GM12878 (cell line): ENCODE results near the gene C22orf15.

Experiments
- BRCA1 ChIP-seq: IDR thresholded peaks from 2 replicates; pipeline ENCODE4 v1.6.1; 2011; ENCODE audit warnings: low read depth, low read length, improper control_type of control experiment
- CEBPB ChIP-seq, 2 experiments: fragments of 150-350 bp in 1 of 2; IDR thresholded peaks; 2 replicates each; pipeline ENCODE4 v1.6.1; 2012 to 2014; ENCODE audit warnings: low read depth in 2 of 2, low read length in 2 of 2, borderline replicate concordance in 1 of 2, inconsistent platforms in 1 of 2
- EED ChIP-seq: sonication (generic); IDR thresholded peaks from 2 replicates; pipeline ENCODE4 v1.6.1; 2016; ENCODE audit warnings: antibody characterized with exemption, low read depth
- EZH2 ChIP-seq: IDR thresholded peaks from 2 replicates; pipeline ENCODE4 v1.6.1; 2012; ENCODE audit warnings: low read depth, mild to moderate bottlenecking, control low read depth, inconsistent platforms, low read length, borderline replicate concordance; ENCODE audit not compliant: control insufficient read depth
- LARP7 ChIP-seq: fragments of 450-650 bp; IDR thresholded peaks from 2 replicates; pipeline ENCODE4 v1.6.1; 2017; ENCODE audit warnings: mild to moderate bottlenecking
- POLR2A ChIP-seq: IDR thresholded peaks from 2 replicates; pipeline ENCODE4 v1.6.1; 2011; ENCODE audit warnings: low read depth, mild to moderate bottlenecking, low read length
- SREBF2 ChIP-seq: IDR thresholded peaks from 2 replicates; pipeline ENCODE4 v1.6.1; 2012; ENCODE audit warnings: mild to moderate bottlenecking, low read length
- SRF ChIP-seq, 2 experiments: IDR thresholded peaks; 2 replicates each; pipeline ENCODE4 v1.6.1; 2011; ENCODE audit warnings: low read depth in 2 of 2, low read length in 2 of 2, mild to moderate bottlenecking in 1 of 2, moderate library complexity in 1 of 2
- STAT3 ChIP-seq: IDR thresholded peaks from 2 replicates; pipeline ENCODE4 v1.6.1; 2011; ENCODE audit warnings: low read depth, low read length, improper control_type of control experiment
- TF ChIP-seq, protein P1 (sequence below), 3 experiments: IDR thresholded peaks in 2 of 3; conservative IDR thresholded peaks in 1 of 3; 2 replicates each; pipeline ENCODE4 v1.5.1; 2011; ENCODE audit warnings: low read depth in 3 of 3, low read length in 3 of 3, mild to moderate bottlenecking in 3 of 3, control low read depth in 2 of 3, moderate library complexity in 2 of 3, inconsistent platforms in 1 of 3, mixed read lengths in 1 of 3; ENCODE audit not compliant: control insufficient read depth in 2 of 3, insufficient read depth in 1 of 3; ENCODE audit errors: extremely low read depth in 1 of 3
- TF ChIP-seq, protein P2 (sequence below): IDR thresholded peaks from 2 replicates; pipeline ENCODE4 v1.6.1; 2011; ENCODE audit warnings: low read depth, low read length, improper control_type of control experiment, borderline replicate concordance
- TF ChIP-seq, protein P3 (sequence below): IDR thresholded peaks from 2 replicates; pipeline ENCODE4 v1.6.1; 2011; ENCODE audit warnings: low read depth, mild to moderate bottlenecking, low read length, moderate library complexity, borderline replicate concordance; ENCODE audit errors: extremely low read depth
- TF ChIP-seq, protein P4 (sequence below): fragments of 450-650 bp; IDR thresholded peaks from 2 replicates; pipeline ENCODE4 v1.6.1; 2016; ENCODE audit warnings: mild to moderate bottlenecking
- TF ChIP-seq, protein P5 (sequence below): IDR thresholded peaks from 2 replicates; pipeline ENCODE4 v1.6.1; 2012; ENCODE audit warnings: mild to moderate bottlenecking, low read depth, low read length

DNA sequence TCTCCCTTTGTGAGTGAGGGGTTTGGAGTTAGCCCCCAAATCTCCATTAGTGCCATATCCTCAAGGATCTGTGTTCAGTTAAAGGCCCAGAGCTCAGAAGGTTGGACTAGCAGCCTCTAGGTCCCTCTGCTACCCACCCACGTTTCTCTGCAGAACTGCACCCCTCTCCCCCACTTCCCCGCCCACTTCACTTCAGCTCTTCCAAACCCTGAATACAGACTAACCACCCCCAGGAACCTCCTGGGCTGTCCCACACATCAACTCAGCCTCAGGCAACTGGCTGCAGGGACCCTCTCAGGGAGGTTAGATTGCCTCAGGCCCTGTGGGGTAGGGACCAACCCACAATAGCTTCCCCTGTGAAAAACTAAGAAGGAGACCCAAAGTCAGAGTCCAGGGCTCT, 9.4 kb upstream of the C22orf15 start:
- no peak for TF ChIP-seq BRCA1
- TF ChIP-seq, protein P1, sequence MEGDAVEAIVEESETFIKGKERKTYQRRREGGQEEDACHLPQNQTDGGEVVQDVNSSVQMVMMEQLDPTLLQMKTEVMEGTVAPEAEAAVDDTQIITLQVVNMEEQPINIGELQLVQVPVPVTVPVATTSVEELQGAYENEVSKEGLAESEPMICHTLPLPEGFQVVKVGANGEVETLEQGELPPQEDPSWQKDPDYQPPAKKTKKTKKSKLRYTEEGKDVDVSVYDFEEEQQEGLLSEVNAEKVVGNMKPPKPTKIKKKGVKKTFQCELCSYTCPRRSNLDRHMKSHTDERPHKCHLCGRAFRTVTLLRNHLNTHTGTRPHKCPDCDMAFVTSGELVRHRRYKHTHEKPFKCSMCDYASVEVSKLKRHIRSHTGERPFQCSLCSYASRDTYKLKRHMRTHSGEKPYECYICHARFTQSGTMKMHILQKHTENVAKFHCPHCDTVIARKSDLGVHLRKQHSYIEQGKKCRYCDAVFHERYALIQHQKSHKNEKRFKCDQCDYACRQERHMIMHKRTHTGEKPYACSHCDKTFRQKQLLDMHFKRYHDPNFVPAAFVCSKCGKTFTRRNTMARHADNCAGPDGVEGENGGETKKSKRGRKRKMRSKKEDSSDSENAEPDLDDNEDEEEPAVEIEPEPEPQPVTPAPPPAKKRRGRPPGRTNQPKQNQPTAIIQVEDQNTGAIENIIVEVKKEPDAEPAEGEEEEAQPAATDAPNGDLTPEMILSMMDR (IDR thresholded peaks at IDR 0.05 in 2 of 3, conservative IDR thresholded peaks at IDR 0.05 in 1 of 3; ENCODE audit: control insufficient read depth in 2 of 3, extremely low read depth in 1 of 3, insufficient read depth in 1 of 3, low read depth in 3 of 3, low read length in 3 of 3), result no peak
- no peak for TF ChIP-seq SRF (IDR thresholded peaks at IDR 0.05; ENCODE audit: low read depth in 2 of 2, low read length in 2 of 2)
- TF ChIP-seq, protein P2, sequence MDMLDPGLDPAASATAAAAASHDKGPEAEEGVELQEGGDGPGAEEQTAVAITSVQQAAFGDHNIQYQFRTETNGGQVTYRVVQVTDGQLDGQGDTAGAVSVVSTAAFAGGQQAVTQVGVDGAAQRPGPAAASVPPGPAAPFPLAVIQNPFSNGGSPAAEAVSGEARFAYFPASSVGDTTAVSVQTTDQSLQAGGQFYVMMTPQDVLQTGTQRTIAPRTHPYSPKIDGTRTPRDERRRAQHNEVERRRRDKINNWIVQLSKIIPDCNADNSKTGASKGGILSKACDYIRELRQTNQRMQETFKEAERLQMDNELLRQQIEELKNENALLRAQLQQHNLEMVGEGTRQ, result no peak
- no peak for TF ChIP-seq SREBF2
- TF ChIP-seq EZH2, result no peak
- TF ChIP-seq, protein P3, sequence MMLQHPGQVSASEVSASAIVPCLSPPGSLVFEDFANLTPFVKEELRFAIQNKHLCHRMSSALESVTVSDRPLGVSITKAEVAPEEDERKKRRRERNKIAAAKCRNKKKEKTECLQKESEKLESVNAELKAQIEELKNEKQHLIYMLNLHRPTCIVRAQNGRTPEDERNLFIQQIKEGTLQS, result no peak
- TF ChIP-seq POLR2A, result no peak
- TF ChIP-seq, protein P4, sequence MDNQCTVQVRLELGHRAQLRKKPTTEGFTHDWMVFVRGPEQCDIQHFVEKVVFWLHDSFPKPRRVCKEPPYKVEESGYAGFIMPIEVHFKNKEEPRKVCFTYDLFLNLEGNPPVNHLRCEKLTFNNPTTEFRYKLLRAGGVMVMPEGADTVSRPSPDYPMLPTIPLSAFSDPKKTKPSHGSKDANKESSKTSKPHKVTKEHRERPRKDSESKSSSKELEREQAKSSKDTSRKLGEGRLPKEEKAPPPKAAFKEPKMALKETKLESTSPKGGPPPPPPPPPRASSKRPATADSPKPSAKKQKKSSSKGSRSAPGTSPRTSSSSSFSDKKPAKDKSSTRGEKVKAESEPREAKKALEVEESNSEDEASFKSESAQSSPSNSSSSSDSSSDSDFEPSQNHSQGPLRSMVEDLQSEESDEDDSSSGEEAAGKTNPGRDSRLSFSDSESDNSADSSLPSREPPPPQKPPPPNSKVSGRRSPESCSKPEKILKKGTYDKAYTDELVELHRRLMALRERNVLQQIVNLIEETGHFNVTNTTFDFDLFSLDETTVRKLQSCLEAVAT, result no peak
- TF ChIP-seq STAT3, result no peak
- TF ChIP-seq CEBPB (IDR thresholded peaks at IDR 0.05; ENCODE audit: borderline replicate concordance in 1 of 2, low read depth in 2 of 2, low read length in 2 of 2), result no peak
- TF ChIP-seq LARP7, result no peak
- TF ChIP-seq, protein P5, sequence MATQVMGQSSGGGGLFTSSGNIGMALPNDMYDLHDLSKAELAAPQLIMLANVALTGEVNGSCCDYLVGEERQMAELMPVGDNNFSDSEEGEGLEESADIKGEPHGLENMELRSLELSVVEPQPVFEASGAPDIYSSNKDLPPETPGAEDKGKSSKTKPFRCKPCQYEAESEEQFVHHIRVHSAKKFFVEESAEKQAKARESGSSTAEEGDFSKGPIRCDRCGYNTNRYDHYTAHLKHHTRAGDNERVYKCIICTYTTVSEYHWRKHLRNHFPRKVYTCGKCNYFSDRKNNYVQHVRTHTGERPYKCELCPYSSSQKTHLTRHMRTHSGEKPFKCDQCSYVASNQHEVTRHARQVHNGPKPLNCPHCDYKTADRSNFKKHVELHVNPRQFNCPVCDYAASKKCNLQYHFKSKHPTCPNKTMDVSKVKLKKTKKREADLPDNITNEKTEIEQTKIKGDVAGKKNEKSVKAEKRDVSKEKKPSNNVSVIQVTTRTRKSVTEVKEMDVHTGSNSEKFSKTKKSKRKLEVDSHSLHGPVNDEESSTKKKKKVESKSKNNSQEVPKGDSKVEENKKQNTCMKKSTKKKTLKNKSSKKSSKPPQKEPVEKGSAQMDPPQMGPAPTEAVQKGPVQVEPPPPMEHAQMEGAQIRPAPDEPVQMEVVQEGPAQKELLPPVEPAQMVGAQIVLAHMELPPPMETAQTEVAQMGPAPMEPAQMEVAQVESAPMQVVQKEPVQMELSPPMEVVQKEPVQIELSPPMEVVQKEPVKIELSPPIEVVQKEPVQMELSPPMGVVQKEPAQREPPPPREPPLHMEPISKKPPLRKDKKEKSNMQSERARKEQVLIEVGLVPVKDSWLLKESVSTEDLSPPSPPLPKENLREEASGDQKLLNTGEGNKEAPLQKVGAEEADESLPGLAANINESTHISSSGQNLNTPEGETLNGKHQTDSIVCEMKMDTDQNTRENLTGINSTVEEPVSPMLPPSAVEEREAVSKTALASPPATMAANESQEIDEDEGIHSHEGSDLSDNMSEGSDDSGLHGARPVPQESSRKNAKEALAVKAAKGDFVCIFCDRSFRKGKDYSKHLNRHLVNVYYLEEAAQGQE, result no peak
- no peak for TF ChIP-seq EED
